ENCODE measurements around the gene HKDC1. TPM values are rescaled to one million over a fixed set of nuclear protein-coding genes. Genes with fewer than 3 reads are reported as not detected.

HKDC1 gene
- total RNA-seq, 1 experiment from 2014 or later, result 1.7 TPM

DNA sequence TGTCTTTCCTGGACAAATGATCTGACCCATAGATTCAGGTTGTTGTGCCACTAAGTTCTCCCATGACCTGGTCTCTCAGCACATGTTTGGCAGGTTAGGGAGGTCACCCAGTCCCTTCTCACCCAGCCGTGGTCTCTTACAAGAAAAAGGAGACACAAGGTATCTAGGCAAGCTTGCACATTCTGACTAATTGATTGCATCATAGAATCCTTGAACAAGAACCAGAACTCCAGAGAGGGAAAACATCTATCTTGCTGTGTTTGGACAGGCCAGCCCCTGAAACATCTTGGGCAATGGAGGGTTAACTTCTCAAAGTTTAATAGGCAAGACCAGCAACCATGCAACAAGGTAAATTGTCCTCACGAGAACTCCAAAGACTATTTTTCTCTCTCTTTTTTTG, 49.6 kb downstream of the HKDC1 start:
- ChIA-PET POLR2A (no interaction called here), RAD21 (ENCODE audit: low non-redundant PET in 1 of 2, low total read pairs in 2 of 2, uncharacterized antibody in 2 of 2, unreplicated experiment in 2 of 2) (no interaction called here), CTCF (no interaction called here)
- Histone ChIP-seq H3K4me2 (ENCODE audit: low read length) (no peak overlapping the region), H3K9ac (ENCODE audit: low read length) (no peak overlapping the region), H3K36me3 (ENCODE audit: control insufficient read depth in 1 of 2, insufficient read depth in 2 of 2, low read length in 2 of 2) (no peaks in the 10 kb centered on the region), H3K9me3 (ENCODE audit: control insufficient read depth in 1 of 2, insufficient read depth in 1 of 2, low read depth in 1 of 2, low read length in 2 of 2) (0 out of 4 replicates have a peak, but pooled peaks cover 3 to 6% of the 10 kb centered on the region in 2 experiments), H3K9me2 (ENCODE audit: insufficient read depth) (no peaks in the 10 kb centered on the region), H4K20me1 (ENCODE audit: insufficient read depth) (no peaks in the 10 kb centered on the region), H3K4me1 (ENCODE audit: control insufficient read depth in 1 of 2, insufficient read depth in 2 of 2, low read length in 2 of 2) (no peaks in the 10 kb centered on the region), H2AFZ (ENCODE audit: low read depth, low read length, poor library complexity, severe bottlenecking) (no peak overlapping the region), H3K4me3 (replicated peaks in 1 of 2; ENCODE audit: low read depth in 1 of 2, low read length in 2 of 2) (no peak overlapping the region), H3K27ac (ENCODE audit: low read depth, low read length) (no peak overlapping the region), H3K27me3 (ENCODE audit: insufficient read depth, low read length) (0 out of 2 replicates have a peak, but pooled peaks cover 4% of the 10 kb centered on the region), H3K79me2 (ENCODE audit: insufficient read depth, low read length) (no peaks in the 10 kb centered on the region)
- intact Hi-C loops (cut with micrococcal nuclease), result no loop called here
- TF ChIP-seq, protein P1, sequence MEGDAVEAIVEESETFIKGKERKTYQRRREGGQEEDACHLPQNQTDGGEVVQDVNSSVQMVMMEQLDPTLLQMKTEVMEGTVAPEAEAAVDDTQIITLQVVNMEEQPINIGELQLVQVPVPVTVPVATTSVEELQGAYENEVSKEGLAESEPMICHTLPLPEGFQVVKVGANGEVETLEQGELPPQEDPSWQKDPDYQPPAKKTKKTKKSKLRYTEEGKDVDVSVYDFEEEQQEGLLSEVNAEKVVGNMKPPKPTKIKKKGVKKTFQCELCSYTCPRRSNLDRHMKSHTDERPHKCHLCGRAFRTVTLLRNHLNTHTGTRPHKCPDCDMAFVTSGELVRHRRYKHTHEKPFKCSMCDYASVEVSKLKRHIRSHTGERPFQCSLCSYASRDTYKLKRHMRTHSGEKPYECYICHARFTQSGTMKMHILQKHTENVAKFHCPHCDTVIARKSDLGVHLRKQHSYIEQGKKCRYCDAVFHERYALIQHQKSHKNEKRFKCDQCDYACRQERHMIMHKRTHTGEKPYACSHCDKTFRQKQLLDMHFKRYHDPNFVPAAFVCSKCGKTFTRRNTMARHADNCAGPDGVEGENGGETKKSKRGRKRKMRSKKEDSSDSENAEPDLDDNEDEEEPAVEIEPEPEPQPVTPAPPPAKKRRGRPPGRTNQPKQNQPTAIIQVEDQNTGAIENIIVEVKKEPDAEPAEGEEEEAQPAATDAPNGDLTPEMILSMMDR (IDR thresholded peaks at IDR 0.05 in 2 of 3, conservative IDR thresholded peaks at IDR 0.05 in 1 of 3; ENCODE audit: borderline replicate concordance in 1 of 3, insufficient read depth in 1 of 3, low read depth in 2 of 3, low read length in 2 of 3), result no peak
- TF ChIP-seq POLR2A (IDR thresholded peaks at IDR 0.05; ENCODE audit: borderline replicate concordance, extremely low read depth, insufficient read depth, insufficient read length) (no peak), SP1 (IDR thresholded peaks at IDR 0.05; ENCODE audit: low read depth) (no peak), EZH2 (IDR thresholded peaks at IDR 0.05) (no peak), CEBPB (IDR thresholded peaks at IDR 0.05; ENCODE audit: low read depth) (peak; percentile 64), EGR1 (IDR thresholded peaks at IDR 0.05; ENCODE audit: low read depth) (no peak)
- TF ChIP-seq, protein P2, sequence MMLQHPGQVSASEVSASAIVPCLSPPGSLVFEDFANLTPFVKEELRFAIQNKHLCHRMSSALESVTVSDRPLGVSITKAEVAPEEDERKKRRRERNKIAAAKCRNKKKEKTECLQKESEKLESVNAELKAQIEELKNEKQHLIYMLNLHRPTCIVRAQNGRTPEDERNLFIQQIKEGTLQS (IDR thresholded peaks at IDR 0.05), result no peak
- no peak for ATAC-seq
- BruUV-seq (replicated peaks), result no TSS peak
- DNase-seq (ENCODE audit: low read depth, low spot score), result no peak

DNA sequence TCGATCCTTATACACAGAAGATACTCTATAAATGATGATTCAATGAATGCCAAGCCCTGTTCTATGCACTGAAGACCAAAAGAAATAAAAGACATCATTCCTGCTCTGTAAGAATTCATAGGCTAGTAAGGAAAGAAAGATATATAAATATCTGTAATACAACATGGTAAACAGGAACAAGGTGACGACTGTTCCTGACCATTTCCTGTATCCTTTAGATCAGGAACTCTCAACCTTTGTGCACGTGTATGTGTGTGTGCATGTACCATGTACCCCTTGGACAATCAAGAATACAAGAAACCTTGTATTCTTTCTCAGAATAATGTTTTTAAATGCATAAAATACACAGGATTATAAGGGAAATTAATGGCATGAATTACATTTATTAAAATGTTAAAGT, 50.9 kb downstream of the HKDC1 start:
- Histone ChIP-seq H3K27ac (ENCODE audit: low read depth, low read length) (no peak overlapping the region), H3K9me2 (ENCODE audit: insufficient read depth) (no peaks in the 10 kb centered on the region), H3K4me3 (replicated peaks in 1 of 2; ENCODE audit: low read depth in 1 of 2, low read length in 2 of 2) (no peak overlapping the region), H3K4me2 (ENCODE audit: low read length) (no peak overlapping the region), H3K4me1 (ENCODE audit: control insufficient read depth in 1 of 2, insufficient read depth in 2 of 2, low read length in 2 of 2) (no peaks in the 10 kb centered on the region), H3K9me3 (ENCODE audit: control insufficient read depth in 1 of 2, insufficient read depth in 1 of 2, low read depth in 1 of 2, low read length in 2 of 2) (0 out of 4 replicates have a peak, but pooled peaks cover 3 to 6% of the 10 kb centered on the region in 2 experiments), H3K36me3 (ENCODE audit: control insufficient read depth in 1 of 2, insufficient read depth in 2 of 2, low read length in 2 of 2) (no peaks in the 10 kb centered on the region), H3K27me3 (ENCODE audit: insufficient read depth, low read length) (0 out of 2 replicates have a peak, but pooled peaks cover 4% of the 10 kb centered on the region), H3K9ac (ENCODE audit: low read length) (no peak overlapping the region), H4K20me1 (ENCODE audit: insufficient read depth) (no peaks in the 10 kb centered on the region), H3K79me2 (ENCODE audit: insufficient read depth, low read length) (no peaks in the 10 kb centered on the region), H2AFZ (ENCODE audit: low read depth, low read length, poor library complexity, severe bottlenecking) (no peak overlapping the region)
- POLR2A ChIA-PET, result no interaction called here
- RAD21 ChIA-PET (ENCODE audit: low non-redundant PET in 1 of 2, low total read pairs in 2 of 2, uncharacterized antibody in 2 of 2, unreplicated experiment in 2 of 2), result no interaction called here
- ATAC-seq (no peak), DNase-seq (ENCODE audit: low read depth, low spot score) (no peak)
- CTCF ChIA-PET, result no interaction called here
- no TSS peak for BruUV-seq (replicated peaks)
- intact Hi-C loops (cut with micrococcal nuclease), result no loop called here
- TF ChIP-seq JUND (IDR thresholded peaks at IDR 0.05) (no peak), RAD21 (IDR thresholded peaks at IDR 0.05; ENCODE audit: low read depth) (no peak), EGR1 (IDR thresholded peaks at IDR 0.05; ENCODE audit: low read depth) (no peak), FOSL1 (IDR thresholded peaks at IDR 0.05; ENCODE audit: low read depth) (no peak)
- TF ChIP-seq, protein P3, sequence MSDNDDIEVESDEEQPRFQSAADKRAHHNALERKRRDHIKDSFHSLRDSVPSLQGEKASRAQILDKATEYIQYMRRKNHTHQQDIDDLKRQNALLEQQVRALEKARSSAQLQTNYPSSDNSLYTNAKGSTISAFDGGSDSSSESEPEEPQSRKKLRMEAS (IDR thresholded peaks at IDR 0.05), result no peak
- TF ChIP-seq, protein P2 (IDR thresholded peaks at IDR 0.05), result no peak
- TF ChIP-seq, protein P4, sequence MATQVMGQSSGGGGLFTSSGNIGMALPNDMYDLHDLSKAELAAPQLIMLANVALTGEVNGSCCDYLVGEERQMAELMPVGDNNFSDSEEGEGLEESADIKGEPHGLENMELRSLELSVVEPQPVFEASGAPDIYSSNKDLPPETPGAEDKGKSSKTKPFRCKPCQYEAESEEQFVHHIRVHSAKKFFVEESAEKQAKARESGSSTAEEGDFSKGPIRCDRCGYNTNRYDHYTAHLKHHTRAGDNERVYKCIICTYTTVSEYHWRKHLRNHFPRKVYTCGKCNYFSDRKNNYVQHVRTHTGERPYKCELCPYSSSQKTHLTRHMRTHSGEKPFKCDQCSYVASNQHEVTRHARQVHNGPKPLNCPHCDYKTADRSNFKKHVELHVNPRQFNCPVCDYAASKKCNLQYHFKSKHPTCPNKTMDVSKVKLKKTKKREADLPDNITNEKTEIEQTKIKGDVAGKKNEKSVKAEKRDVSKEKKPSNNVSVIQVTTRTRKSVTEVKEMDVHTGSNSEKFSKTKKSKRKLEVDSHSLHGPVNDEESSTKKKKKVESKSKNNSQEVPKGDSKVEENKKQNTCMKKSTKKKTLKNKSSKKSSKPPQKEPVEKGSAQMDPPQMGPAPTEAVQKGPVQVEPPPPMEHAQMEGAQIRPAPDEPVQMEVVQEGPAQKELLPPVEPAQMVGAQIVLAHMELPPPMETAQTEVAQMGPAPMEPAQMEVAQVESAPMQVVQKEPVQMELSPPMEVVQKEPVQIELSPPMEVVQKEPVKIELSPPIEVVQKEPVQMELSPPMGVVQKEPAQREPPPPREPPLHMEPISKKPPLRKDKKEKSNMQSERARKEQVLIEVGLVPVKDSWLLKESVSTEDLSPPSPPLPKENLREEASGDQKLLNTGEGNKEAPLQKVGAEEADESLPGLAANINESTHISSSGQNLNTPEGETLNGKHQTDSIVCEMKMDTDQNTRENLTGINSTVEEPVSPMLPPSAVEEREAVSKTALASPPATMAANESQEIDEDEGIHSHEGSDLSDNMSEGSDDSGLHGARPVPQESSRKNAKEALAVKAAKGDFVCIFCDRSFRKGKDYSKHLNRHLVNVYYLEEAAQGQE (IDR thresholded peaks at IDR 0.05; ENCODE audit: low read depth), result no peak
- TF ChIP-seq, protein P5, sequence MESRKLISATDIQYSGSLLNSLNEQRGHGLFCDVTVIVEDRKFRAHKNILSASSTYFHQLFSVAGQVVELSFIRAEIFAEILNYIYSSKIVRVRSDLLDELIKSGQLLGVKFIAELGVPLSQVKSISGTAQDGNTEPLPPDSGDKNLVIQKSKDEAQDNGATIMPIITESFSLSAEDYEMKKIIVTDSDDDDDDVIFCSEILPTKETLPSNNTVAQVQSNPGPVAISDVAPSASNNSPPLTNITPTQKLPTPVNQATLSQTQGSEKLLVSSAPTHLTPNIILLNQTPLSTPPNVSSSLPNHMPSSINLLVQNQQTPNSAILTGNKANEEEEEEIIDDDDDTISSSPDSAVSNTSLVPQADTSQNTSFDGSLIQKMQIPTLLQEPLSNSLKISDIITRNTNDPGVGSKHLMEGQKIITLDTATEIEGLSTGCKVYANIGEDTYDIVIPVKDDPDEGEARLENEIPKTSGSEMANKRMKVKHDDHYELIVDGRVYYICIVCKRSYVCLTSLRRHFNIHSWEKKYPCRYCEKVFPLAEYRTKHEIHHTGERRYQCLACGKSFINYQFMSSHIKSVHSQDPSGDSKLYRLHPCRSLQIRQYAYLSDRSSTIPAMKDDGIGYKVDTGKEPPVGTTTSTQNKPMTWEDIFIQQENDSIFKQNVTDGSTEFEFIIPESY (IDR thresholded peaks at IDR 0.05; ENCODE audit: extremely low read depth, insufficient replicate concordance, low read length), result no peak
